Muscle of arm (tissue), 12 donors: ENCODE measurements around the gene ST8SIA1. TPM values are rescaled to one million over a fixed set of nuclear protein-coding genes. Genes with fewer than 3 reads are reported as not detected.

Experiments used
- DNase-seq: peaks from one replicate; pipeline ENCODE4 v3.0.0-alpha.2; 2013
- polyA plus RNA-seq, 12 donors: library from polyadenylated mRNA; unstranded; fragments of 120-200 nt; gene quantifications; one replicate each; pipeline ENCODE4 v1.2.1, GENCODE V29; 2013; ENCODE audit not compliant: insufficient read length in 12 of 12

Gene ST8SIA1
- polyA plus RNA-seq, 12 donors, result 7.8 to 27.8 (median 9.3) TPM; not detected in 1

- DNase-seq, result no peak
These were observed 49.6 kb downstream of the ST8SIA1 start for GRCh38 chr12:22284871-22285270.

GRCh38 chr12:22283508-22283907 is 51.0 kb downstream of the ST8SIA1 start:
- DNase-seq, result no peak

GRCh38 chr12:22283006-22283506 is 51.5 kb downstream of the ST8SIA1 start:
- peak; percentile 54 for DNase-seq

DNA sequence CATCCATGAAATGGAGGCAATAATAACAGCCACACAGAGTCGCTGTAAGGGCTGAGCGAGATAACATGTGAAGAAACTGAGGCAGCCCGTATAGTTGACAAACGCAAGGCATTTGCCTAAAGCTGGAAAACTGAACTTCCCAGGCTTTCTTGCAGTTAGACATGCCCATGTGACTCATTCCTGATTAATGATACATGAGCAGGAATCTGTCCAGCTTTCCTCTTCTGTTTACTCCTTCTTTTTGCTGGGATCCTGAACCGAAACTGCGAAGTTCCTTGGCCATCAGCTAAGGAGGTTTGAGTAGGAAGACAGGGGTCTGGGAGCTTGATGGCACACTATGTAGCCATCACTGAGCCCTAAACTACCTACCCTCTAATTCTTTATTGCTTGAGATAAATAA is 52.2 kb downstream of the ST8SIA1 start:
- peak; percentile 52 for DNase-seq

DNA sequence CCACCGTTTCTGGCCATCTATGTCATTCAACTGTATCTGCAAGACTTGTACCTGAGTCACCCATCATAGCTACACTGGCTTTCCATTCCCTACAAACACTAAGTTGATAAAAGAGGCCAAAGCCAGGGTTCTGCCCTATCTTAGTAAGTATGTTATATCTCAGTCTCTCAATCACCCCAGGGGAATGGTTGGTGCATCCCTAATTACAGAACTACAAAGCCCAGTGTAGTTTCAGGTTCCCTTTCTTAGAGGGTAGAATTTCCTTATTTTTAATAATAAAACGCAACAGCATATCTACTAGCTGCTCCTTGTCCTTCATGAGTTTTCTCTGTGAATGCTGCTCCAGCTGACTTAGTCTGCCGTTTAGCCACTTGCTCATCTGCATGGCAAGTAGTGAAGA is 57.6 kb downstream of the ST8SIA1 start:
- DNase-seq, result no peak

DNA sequence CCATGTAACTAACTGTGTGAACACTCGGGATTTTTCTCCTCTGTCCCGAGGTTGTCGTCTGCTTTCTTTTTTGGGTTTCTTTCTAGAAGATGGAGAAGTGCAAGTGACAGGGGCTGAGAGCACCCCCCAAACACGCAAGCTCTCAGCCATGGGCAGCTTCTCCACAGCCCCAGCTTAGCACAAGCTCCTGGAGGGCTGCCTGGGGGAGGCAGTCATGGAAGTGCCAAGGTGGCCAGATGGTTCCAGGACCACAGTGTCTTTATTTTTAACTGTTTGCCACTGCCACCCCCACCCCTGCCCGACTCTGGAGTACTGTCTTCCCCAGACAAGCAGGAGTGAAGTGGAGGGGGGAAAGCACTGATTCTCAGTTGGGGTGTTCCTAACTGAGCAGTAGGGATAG is 58.2 kb downstream of the ST8SIA1 start:
- DNase-seq, result no peak

DNA sequence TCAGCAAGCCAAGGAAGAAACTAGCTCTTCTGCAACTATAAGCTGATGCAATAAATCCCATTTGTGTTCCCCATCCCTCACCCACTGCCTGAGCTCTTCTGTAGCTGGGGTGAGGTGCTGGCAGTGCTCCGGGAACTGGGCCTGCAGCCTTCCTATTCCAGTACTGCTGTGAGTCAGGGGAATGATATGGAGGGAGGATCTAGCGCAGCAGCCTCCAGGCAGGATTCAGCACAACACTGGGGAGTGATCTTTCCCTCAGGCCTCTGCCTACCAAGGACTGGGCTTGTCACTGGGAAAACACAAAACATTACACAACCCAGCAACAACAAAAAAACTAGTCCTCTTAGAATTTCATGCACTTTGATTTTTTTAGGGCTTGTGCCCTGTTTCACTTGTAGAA is 58.7 kb downstream of the ST8SIA1 start:
- peak; percentile 68 for DNase-seq

- DNase-seq, result peak; percentile 59
These were observed 62.0 kb downstream of the ST8SIA1 start for GRCh38 chr12:22272335-22273151.

GRCh38 chr12:22271023-22271422 is 63.5 kb downstream of the ST8SIA1 start:
- DNase-seq, result peak; percentile 53

GRCh38 chr12:22268973-22269372 is 65.5 kb downstream of the ST8SIA1 start:
- DNase-seq, result peak; percentile 62

- no peak for DNase-seq
These were observed 66.1 kb downstream of the ST8SIA1 start for GRCh38 chr12:22268406-22268805.

- DNase-seq, result no peak
These were observed 68.4 kb downstream of the ST8SIA1 start for GRCh38 chr12:22266101-22266500.

- DNase-seq, result no peak
These were observed 70.1 kb downstream of the ST8SIA1 start for GRCh38 chr12:22264380-22264779.

DNA sequence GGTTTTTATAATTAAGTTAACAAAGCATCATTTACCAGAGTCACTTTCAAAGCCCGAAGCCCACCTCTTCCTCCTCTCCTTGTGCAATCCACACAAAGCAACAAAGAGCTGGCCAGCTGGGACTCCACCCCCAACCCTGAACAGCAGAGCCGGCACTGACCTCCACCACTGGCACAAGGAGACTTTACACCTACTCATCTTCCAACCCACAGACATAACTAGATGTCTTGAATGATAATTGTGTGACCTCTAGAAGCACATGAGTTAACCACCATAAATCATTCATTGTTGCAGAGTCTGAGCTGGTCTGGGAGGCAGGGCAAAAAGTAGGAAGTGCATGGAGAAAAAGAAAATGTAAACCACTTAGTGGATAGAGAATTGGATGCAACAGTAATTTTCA is 72.2 kb downstream of the ST8SIA1 start:
- no peak for DNase-seq

- DNase-seq, result no peak
These were observed 77.4 kb downstream of the ST8SIA1 start for GRCh38 chr12:22257100-22257499.

DNA sequence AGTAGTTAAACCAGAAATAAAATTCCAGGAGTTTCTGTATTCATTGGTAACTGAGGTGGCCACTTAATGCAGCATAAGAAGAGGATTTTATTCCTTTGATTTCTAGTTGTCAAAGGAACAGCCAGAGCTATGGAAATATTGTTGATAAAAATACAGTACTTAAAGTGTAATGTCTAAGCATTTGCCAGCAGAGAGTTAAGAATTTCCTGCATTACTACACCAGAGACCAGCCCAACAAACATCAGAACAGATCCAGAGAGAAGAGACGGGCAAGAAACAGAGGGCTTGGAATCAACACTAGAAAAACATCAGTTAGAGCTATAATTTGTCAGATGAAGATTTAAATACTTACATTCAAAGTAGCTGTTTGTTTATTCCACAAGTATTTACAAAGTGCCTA is 77.9 kb downstream of the ST8SIA1 start:
- DNase-seq, result no peak

DNA sequence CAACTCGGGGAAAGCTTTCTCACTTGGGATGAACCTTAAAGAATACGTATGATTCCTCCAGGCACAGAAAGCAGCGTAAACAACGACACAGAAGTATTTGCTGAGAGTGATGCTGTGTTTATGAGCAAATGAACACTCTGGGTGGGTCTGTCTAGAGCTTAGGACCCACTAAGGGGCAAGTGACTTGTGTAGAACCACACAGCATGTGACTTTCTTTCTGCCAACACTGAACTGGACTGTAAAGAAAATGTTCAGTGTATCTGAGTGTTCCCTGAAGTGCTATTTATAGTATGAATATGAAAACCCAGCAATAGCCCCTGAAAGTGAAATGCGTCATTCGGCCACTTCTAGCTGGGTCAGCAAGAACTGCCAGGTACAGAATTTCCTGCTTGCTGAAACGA is 78.5 kb downstream of the ST8SIA1 start:
- no peak for DNase-seq

DNA sequence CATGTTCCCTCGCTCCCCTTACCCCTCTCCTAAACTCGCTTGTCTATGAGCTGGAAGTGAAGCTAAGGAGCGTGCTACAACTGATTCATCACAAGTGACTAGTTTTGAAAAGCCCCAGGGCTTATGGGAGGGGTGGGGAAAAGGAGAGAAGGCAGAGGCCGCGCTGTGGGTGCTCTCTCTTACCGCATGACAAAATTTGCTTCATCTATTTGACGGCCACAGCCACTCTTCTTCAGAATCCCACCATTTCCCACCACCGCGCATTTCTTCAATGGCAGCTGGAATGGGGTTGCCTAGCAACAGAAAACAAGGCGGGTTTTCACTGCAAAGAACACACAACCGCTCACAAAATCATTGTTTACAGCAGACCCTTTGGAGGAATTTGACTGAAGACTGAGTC is 79.4 kb downstream of the ST8SIA1 start:
- DNase-seq, result no peak

DNA sequence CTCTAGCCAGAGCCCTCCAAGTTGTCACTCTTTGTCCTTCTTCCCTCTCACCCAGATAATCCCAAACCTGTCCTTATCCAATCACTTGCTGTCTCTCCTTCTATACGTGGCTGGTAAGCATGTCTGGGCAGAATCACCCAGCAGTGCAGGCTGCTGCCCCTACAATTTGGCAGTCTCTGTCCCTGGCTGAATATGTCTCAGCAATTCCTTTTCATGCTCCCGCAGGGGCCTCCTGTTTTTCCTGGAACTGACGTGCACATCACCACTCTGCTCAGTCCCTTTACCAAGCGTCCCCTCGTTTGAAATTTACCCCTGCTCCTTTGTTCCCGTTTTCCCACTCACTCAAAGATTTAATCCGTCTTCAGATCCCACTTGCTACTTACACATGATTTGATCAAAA is 80.0 kb downstream of the ST8SIA1 start:
- no peak for DNase-seq

- DNase-seq, result no peak
These were observed 82.5 kb downstream of the ST8SIA1 start for GRCh38 chr12:22252057-22252456.

DNA sequence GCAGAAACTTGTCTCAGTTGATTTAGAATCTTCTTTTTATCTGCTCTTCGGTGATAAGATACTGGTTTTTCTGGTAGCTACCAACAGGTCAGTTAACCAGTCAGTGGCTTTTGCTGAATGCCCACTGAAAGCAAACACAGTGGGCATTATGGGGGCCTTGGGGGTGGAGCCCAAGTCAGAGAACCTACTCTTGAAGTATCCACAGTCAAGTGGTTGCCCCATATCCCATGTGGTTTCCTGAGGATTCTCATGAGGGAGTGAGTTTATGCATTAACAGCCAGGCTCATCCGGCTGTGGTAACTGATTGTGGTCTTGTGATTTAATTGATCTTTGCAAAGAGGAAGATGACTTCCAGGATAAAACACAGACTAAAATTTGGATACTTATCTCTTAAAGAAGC is 83.7 kb downstream of the ST8SIA1 start:
- no peak for DNase-seq

DNA sequence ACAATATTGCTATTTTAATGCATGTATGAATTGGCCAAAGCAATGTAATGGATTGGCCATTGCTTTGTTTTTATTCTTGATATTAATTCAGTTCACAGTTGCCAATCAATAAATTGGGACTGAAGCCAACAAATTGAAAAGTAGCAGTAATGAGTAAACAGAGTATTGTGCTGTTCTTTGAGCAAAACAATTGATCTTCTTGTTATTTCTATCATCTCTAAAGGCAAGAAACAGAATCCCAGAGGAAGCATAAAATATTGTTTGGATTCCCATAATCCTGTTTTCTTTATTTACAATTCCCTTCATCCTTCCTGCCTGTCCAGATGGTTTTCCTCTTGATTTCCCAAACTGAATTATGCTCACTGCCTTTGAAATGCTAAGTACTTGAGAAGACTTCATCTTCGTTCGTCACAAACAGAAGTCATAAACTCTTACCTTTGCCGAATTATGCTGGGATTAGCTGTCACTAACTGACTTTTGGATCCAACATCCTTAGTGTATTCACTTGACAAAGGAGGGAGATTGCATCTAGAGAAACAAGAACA is 85.9 kb downstream of the ST8SIA1 start:
- peak; percentile 49 for DNase-seq

- DNase-seq, result peak; percentile 82
These were observed 86.4 kb downstream of the ST8SIA1 start for GRCh38 chr12:22248121-22248520.
